ENCODE measurements around the gene GLG1. TPM values are rescaled to one million over a fixed set of nuclear protein-coding genes. Genes with fewer than 3 reads are reported as not detected.
A peak's percentile ranks its signal among the peaks of the same experiment; 100 is the strongest.

Gene GLG1
- total RNA-seq, 1 donor from 2014 or later, result 153 TPM

- Histone ChIP-seq H3K79me2 (ENCODE audit: insufficient read depth, low read length) (no peaks in the 10 kb centered on the region), H3K27me3 (ENCODE audit: insufficient read depth, low read length) (no peaks in the 10 kb centered on the region), H3K36me3 (ENCODE audit: insufficient read depth, low read length) (peaks cover 24% of the 10 kb centered on the region), H4K20me1 (ENCODE audit: insufficient read depth, low read length) (no peaks in the 10 kb centered on the region), H3K9me3 (ENCODE audit: insufficient read depth, low read depth, low read length) (no peaks in the 10 kb centered on the region), H3K27ac (ENCODE audit: low read depth, low read length) (peak overlapping the region; percentile 95), H2AFZ (ENCODE audit: low read depth, low read length) (no peak overlapping the region), H3K4me3 (ENCODE audit: insufficient read depth, low read depth, low read length) (no peak overlapping the region), H3K9ac (ENCODE audit: low read length) (peak overlapping the region; percentile 74), H3K4me1 (ENCODE audit: insufficient read depth, low read length) (peaks cover 28% of the 10 kb centered on the region), H3K4me2 (ENCODE audit: low read length) (peak overlapping the region; percentile 72)
- FAIRE-seq (no peak), DNase-seq (ENCODE audit: low read depth) (peak; percentile 87)
- no peak for TF ChIP-seq EZH2 (IDR thresholded peaks at IDR 0.05; ENCODE audit: insufficient read depth, low read length)
- TF ChIP-seq CTCF (IDR thresholded peaks at IDR 0.05; ENCODE audit: insufficient read depth, low read depth, low read length), result no peak
- Mint-ChIP-seq H3K36me3 (ENCODE audit: low read depth, unreplicated experiment) (peaks cover 47% of the 10 kb centered on the region), H3K27ac (ENCODE audit: unreplicated experiment) (peak overlapping the region; percentile 98), H3K4me3 (ENCODE audit: unreplicated experiment) (no peak overlapping the region), H3K27me3 (ENCODE audit: low read depth, unreplicated experiment) (no peaks in the 10 kb centered on the region), H3K9me3 (ENCODE audit: unreplicated experiment) (no peaks in the 10 kb centered on the region), H3K4me1 (ENCODE audit: low read depth, unreplicated experiment) (peaks cover 17% of the 10 kb centered on the region)
Observed at GRCh38 chr16:74455213-74455612, 151.7 kb downstream of the GLG1 start.

- peaks cover 14% of the 10 kb centered on the region for H3K36me3 ChIP-seq (ENCODE audit: insufficient read depth, low read length)
- Mint-ChIP-seq H3K4me1 (ENCODE audit: low read depth, unreplicated experiment) (peaks cover 33% of the 10 kb centered on the region), H3K27ac (ENCODE audit: unreplicated experiment) (no peak overlapping the region), H3K36me3 (ENCODE audit: low read depth, unreplicated experiment) (peaks cover 38% of the 10 kb centered on the region), H3K9me3 (ENCODE audit: unreplicated experiment) (no peaks in the 10 kb centered on the region), H3K4me3 (ENCODE audit: unreplicated experiment) (no peak overlapping the region), H3K27me3 (ENCODE audit: low read depth, unreplicated experiment) (no peaks in the 10 kb centered on the region)
- H3K9me3 ChIP-seq (ENCODE audit: insufficient read depth, low read depth, low read length), result no peaks in the 10 kb centered on the region
- H3K27me3 ChIP-seq (ENCODE audit: insufficient read depth, low read length), result no peaks in the 10 kb centered on the region
- no peak overlapping the region for H3K4me3 ChIP-seq (ENCODE audit: insufficient read depth, low read depth, low read length)
- DNase-seq (ENCODE audit: low read depth) (no peak), FAIRE-seq (no peak)
- H3K79me2 ChIP-seq (ENCODE audit: insufficient read depth, low read length), result no peaks in the 10 kb centered on the region
- H3K4me2 ChIP-seq (ENCODE audit: low read length), result no peak overlapping the region
- TF ChIP-seq CTCF (IDR thresholded peaks at IDR 0.05; ENCODE audit: insufficient read depth, low read depth, low read length) (no peak), EZH2 (IDR thresholded peaks at IDR 0.05; ENCODE audit: insufficient read depth, low read length) (no peak)
- no peak overlapping the region for H3K9ac ChIP-seq (ENCODE audit: low read length)
- H3K27ac ChIP-seq (ENCODE audit: low read depth, low read length), result no peak overlapping the region
- H4K20me1 ChIP-seq (ENCODE audit: insufficient read depth, low read length), result peaks cover 6% of the 10 kb centered on the region
- H3K4me1 ChIP-seq (ENCODE audit: insufficient read depth, low read length), result peaks cover 47% of the 10 kb centered on the region
- no peak overlapping the region for H2AFZ ChIP-seq (ENCODE audit: low read depth, low read length)
Observed at GRCh38 chr16:74451951-74452758, 154.8 kb downstream of the GLG1 start.
